ENCODE results near the gene BARHL1. TPM values are rescaled to one million over a fixed set of nuclear protein-coding genes. Genes with fewer than 3 reads are reported as not detected.
A peak's percentile ranks its signal among the peaks of the same experiment; 100 is the strongest.

Gene BARHL1
- total and polyA plus RNA-seq, 2 experiments from 2014 or later: not detected

GRCh38 chr9:132627106-132627505, 44.7 kb downstream of the BARHL1 start (continued):
- TF ChIP-seq, protein P1, sequence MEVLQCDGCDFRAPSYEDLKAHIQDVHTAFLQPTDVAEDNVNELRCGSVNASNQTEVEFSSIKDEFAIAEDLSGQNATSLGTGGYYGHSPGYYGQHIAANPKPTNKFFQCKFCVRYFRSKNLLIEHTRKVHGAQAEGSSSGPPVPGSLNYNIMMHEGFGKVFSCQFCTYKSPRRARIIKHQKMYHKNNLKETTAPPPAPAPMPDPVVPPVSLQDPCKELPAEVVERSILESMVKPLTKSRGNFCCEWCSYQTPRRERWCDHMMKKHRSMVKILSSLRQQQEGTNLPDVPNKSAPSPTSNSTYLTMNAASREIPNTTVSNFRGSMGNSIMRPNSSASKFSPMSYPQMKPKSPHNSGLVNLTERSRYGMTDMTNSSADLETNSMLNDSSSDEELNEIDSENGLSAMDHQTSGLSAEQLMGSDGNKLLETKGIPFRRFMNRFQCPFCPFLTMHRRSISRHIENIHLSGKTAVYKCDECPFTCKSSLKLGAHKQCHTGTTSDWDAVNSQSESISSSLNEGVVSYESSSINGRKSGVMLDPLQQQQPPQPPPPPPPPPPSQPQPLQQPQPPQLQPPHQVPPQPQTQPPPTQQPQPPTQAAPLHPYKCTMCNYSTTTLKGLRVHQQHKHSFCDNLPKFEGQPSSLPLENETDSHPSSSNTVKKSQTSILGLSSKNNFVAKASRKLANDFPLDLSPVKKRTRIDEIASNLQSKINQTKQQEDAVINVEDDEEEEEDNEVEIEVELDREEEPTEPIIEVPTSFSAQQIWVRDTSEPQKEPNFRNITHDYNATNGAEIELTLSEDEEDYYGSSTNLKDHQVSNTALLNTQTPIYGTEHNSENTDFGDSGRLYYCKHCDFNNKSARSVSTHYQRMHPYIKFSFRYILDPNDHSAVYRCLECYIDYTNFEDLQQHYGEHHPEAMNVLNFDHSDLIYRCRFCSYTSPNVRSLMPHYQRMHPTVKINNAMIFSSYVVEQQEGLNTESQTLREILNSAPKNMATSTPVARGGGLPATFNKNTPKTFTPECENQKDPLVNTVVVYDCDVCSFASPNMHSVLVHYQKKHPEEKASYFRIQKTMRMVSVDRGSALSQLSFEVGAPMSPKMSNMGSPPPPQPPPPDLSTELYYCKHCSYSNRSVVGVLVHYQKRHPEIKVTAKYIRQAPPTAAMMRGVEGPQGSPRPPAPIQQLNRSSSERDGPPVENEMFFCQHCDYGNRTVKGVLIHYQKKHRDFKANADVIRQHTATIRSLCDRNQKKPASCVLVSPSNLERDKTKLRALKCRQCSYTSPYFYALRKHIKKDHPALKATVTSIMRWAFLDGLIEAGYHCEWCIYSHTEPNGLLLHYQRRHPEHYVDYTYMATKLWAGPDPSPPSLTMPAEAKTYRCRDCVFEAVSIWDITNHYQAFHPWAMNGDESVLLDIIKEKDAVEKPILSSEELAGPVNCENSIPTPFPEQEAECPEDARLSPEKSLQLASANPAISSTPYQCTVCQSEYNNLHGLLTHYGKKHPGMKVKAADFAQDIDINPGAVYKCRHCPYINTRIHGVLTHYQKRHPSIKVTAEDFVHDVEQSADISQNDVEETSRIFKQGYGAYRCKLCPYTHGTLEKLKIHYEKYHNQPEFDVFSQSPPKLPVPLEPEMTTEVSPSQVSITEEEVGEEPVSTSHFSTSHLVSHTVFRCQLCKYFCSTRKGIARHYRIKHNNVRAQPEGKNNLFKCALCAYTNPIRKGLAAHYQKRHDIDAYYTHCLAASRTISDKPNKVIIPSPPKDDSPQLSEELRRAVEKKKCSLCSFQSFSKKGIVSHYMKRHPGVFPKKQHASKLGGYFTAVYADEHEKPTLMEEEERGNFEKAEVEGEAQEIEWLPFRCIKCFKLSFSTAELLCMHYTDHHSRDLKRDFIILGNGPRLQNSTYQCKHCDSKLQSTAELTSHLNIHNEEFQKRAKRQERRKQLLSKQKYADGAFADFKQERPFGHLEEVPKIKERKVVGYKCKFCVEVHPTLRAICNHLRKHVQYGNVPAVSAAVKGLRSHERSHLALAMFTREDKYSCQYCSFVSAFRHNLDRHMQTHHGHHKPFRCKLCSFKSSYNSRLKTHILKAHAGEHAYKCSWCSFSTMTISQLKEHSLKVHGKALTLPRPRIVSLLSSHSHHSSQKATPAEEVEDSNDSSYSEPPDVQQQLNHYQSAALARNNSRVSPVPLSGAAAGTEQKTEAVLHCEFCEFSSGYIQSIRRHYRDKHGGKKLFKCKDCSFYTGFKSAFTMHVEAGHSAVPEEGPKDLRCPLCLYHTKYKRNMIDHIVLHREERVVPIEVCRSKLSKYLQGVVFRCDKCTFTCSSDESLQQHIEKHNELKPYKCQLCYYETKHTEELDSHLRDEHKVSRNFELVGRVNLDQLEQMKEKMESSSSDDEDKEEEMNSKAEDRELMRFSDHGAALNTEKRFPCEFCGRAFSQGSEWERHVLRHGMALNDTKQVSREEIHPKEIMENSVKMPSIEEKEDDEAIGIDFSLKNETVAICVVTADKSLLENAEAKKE (CRISPR knock-in tag; IDR thresholded peaks at IDR 0.05): no peak
- TF ChIP-seq ZNF114 (CRISPR knock-in tag; IDR thresholded peaks at IDR 0.05) (no peak), EZH2 (IDR thresholded peaks at IDR 0.05; ENCODE audit: low read depth, unreplicated experiment) (no peak), NANOG (IDR thresholded peaks at IDR 0.05; ENCODE audit: borderline replicate concordance) (no peak)
- TF ChIP-seq, protein P2, sequence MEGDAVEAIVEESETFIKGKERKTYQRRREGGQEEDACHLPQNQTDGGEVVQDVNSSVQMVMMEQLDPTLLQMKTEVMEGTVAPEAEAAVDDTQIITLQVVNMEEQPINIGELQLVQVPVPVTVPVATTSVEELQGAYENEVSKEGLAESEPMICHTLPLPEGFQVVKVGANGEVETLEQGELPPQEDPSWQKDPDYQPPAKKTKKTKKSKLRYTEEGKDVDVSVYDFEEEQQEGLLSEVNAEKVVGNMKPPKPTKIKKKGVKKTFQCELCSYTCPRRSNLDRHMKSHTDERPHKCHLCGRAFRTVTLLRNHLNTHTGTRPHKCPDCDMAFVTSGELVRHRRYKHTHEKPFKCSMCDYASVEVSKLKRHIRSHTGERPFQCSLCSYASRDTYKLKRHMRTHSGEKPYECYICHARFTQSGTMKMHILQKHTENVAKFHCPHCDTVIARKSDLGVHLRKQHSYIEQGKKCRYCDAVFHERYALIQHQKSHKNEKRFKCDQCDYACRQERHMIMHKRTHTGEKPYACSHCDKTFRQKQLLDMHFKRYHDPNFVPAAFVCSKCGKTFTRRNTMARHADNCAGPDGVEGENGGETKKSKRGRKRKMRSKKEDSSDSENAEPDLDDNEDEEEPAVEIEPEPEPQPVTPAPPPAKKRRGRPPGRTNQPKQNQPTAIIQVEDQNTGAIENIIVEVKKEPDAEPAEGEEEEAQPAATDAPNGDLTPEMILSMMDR (conservative IDR thresholded peaks at IDR 0.05; ENCODE audit: low read depth in 2 of 2): no peak

- peak; percentile 69 for ATAC-seq
- DNase-seq (ENCODE audit: low spot score): no peak
- Histone ChIP-seq H3K36me3 (ENCODE audit: insufficient read depth) (peaks cover 29% of the 10 kb centered on the region; the same call in 1 of the 2 replicates), H3K4me1 (ENCODE audit: insufficient read depth) (peaks cover 10% of the 10 kb centered on the region), H3K4me2 (no peak overlapping the region), H3K27me3 (ENCODE audit: insufficient read depth) (no peaks in the 10 kb centered on the region), H3K4me3 (no peak overlapping the region), H2AFZ (no peak overlapping the region), H3F3A (replicated peaks; ENCODE audit: low read depth) (no peaks in the 10 kb centered on the region), H3K27ac (ENCODE audit: low read depth) (peak overlapping the region; percentile 47; the same call in 1 of the 2 replicates), H3K9me2 (ENCODE audit: insufficient read depth) (no peaks in the 10 kb centered on the region), H3K79me2 (replicated peaks; ENCODE audit: insufficient read depth) (no peaks in the 10 kb centered on the region), H4K20me1 (replicated peaks; ENCODE audit: insufficient read depth) (no peaks in the 10 kb centered on the region; the same call in none of the 2 replicates)
- Mint-ChIP-seq H3K36me3 (ENCODE audit: low read depth) (peaks cover 48% of the 10 kb centered on the region), H3K9me3 (no peaks in the 10 kb centered on the region), H3K4me3 (no peak overlapping the region), H3K4me1 (peaks cover 22% of the 10 kb centered on the region), H3K27me3 (ENCODE audit: insufficient read depth, low read depth, poor library complexity) (peaks cover 4% of the 10 kb centered on the region), H3K27ac (peak overlapping the region; percentile 47; the same call in 1 of the 2 replicates)
- TF ChIP-seq ZNF331 (CRISPR knock-in tag; IDR thresholded peaks at IDR 0.05; ENCODE audit: low read depth) (no peak), NANOG (IDR thresholded peaks at IDR 0.05; ENCODE audit: borderline replicate concordance) (no peak), STAT1 (IDR thresholded peaks at IDR 0.05; ENCODE audit: unreplicated experiment) (no peak)
Measured at GRCh38 chr9:132627594-132627993, 45.2 kb downstream of the BARHL1 start.
